ENCODE data around the gene KRT16. TPM values are rescaled to one million over a fixed set of nuclear protein-coding genes. Genes with fewer than 3 reads are reported as not detected.
"Not testable (repeated sequence)": the region's sequence is repeated elsewhere in the genome, so short reads cannot be mapped to it uniquely, and the experiment has no call there.

KRT16 gene
- total RNA-seq, 4 donors from 2014 or later: 0.79 TPM; not detected in 3

DNA sequence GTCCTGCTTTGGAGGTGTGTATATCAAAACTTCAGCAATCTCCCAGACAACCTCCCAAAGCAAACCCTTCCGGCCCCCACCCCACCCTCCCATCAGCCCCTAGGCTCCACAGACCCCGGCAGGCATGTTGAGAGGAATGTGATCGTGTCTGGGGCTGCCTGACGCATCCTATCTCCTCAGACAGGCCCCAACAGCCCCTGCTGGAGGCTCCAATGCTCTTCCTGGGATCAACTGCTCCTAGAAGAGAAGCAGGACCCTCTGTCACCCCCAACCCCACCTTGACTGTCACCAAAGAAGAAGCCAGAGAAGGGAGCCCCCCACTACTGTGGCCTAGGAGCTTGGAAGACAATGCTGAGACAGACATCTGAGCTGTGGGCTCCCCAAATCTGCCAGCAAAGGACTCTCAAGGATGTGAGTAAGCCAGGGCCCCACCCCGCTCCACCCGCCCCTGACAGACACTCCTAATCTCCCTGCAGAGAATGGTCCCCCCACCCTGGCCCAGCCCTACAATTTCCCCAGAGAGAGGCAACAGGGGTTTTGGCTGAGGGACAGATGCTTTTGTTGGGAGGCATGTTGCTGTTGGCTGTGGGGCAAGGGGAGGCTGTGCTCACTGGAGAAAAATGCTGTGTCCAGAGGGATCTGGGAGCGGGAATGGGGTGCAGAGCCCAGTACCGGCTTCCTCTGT, 24.3 kb downstream of the KRT16 start:
- TF ChIP-seq, protein P1, sequence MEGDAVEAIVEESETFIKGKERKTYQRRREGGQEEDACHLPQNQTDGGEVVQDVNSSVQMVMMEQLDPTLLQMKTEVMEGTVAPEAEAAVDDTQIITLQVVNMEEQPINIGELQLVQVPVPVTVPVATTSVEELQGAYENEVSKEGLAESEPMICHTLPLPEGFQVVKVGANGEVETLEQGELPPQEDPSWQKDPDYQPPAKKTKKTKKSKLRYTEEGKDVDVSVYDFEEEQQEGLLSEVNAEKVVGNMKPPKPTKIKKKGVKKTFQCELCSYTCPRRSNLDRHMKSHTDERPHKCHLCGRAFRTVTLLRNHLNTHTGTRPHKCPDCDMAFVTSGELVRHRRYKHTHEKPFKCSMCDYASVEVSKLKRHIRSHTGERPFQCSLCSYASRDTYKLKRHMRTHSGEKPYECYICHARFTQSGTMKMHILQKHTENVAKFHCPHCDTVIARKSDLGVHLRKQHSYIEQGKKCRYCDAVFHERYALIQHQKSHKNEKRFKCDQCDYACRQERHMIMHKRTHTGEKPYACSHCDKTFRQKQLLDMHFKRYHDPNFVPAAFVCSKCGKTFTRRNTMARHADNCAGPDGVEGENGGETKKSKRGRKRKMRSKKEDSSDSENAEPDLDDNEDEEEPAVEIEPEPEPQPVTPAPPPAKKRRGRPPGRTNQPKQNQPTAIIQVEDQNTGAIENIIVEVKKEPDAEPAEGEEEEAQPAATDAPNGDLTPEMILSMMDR (IDR thresholded peaks at IDR 0.05): no peak
- TF ChIP-seq POLR2A (IDR thresholded peaks at IDR 0.05) (no peak), POLR2AphosphoS5 (IDR thresholded peaks at IDR 0.05) (no peak), EP300 (IDR thresholded peaks at IDR 0.05; ENCODE audit: low read depth) (no peak)
- intact Hi-C loops (cut with DNase I; ENCODE audit: low total_unique reads): no loop called here
- Histone ChIP-seq H3K36me3 (no peaks in the 10 kb centered on the region), H3K4me1 (peaks cover 0 to 4% (median 2%) of the 10 kb centered on the region in 4 donors), H3K27me3 (no peaks in the 10 kb centered on the region), H3K4me3 (no peak overlapping the region), H3K27ac (no peak overlapping the region), H3K9me3 (no peaks in the 10 kb centered on the region)
- in situ Hi-C loops (cut with MboI; ENCODE audit: low pct_ligation_motif_present in 1 of 4, low pct_unique_long_range_greater_than_20kb in 1 of 4, low sequenced_read_pairs in 3 of 4): no loop called here
- no peak for DNase-seq
- WGBS, 2 donors (ENCODE audit: low coverage in 1 of 2): 72% methylated on average over 3 of the region's 8 CpGs; no CpG with 5 or more reads in 1 of the 2 donors

DNA sequence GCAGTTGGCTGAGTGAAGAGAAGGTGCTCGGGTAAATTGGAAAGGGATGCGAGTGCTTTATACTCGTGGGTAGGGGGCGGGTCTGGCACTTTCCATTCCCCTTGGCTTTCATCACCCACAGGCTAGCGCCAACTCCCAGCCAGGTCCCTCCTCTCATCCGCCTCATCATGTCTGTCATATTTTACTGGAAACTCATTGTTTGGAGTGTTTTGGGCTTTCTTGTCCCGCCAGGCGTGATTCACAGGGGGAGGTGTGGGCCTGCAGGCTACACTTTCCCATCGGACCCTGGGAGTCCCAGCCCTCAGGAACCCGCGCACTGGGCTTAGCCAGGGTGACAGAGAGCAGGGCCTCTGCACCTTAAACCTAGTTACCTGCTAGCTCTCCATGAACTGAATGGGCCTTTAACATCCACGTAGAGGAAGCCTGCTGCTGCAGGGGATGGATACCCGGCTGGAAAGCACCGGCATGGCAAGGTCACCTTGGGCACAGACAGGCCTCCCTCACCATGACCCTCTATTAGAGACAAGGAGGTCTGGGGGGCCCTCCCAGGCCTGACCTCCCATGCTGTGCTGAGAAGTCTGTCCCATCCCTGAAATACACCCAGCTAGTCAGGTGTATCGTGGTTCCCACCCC, 25.6 kb downstream of the KRT16 start, which contains the start of gene KRT14:
KRT14 (minus strand) TSS at position 33 of the 633 bp plus-strand sequence. CDS start 61 bp downstream, outside the sequence.
- Histone ChIP-seq H3K27me3 (no peaks in the 10 kb centered on the region), H3K36me3 (no peaks in the 10 kb centered on the region), H3K4me3 (no peak within 1 kb of the TSS), H3K4me1 (peaks cover 0 to 11% (median 4%) of the 10 kb centered on the region in 4 donors), H3K27ac (no peak within 1 kb of the TSS), H3K9me3 (no peaks in the 10 kb centered on the region)
- no peak for TF ChIP-seq EP300 (IDR thresholded peaks at IDR 0.05; ENCODE audit: low read depth)
- no peak for TF ChIP-seq POLR2A (IDR thresholded peaks at IDR 0.05)
- TF ChIP-seq, protein P1 (IDR thresholded peaks at IDR 0.05): no peak
- TF ChIP-seq POLR2AphosphoS5 (IDR thresholded peaks at IDR 0.05): no peak
- in situ Hi-C loops (cut with MboI; ENCODE audit: low pct_ligation_motif_present in 1 of 4, low pct_unique_long_range_greater_than_20kb in 1 of 4, low sequenced_read_pairs in 3 of 4) (no loop called here), intact Hi-C loops (cut with DNase I; ENCODE audit: low total_unique reads) (no loop called here)
- WGBS, 2 donors (ENCODE audit: low coverage in 1 of 2): 89% methylated on average over 14 of the region's 15 CpGs; no CpG with 5 or more reads in 1 of the 2 donors
- DNase-seq: no peak

DNA sequence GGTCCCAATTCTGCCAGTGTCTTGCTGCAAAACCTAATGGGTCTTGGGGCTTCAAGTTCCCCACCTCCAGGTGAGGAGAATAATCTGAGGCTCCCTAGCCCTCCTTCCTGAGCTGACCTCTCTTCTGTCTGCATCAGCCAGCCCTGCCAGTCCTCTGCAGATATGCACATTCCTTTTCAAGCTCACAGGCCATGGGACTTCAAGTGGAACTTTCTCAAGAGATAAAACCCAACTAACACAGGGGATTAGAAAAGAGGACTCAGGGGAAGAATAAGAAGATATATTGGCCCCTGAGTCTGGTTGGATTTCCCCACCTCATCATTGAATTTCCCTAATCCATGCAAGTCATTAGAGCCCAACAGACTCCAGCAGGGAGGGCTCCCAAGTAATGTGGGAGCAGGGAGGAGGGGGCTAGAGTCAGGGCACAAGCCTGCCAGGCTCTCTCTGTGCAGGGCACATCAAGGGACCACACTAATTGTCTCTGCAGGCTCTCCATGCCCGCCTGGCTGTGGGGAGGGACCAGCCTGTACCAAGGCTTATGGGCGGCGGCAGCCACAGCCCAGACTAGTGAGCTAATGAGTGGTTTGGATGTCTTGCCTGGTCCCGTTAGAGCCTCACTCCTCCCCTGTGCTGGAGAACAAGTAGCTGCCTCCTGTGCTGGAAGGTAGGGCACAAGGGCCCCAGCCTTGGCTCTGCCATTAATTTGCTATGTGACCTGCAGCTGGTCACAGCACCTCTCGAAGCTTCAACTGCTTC, 27.1 kb downstream of the KRT16 start:
- TF ChIP-seq, protein P1 (IDR thresholded peaks at IDR 0.05): no peak
- TF ChIP-seq POLR2AphosphoS5 (IDR thresholded peaks at IDR 0.05) (no peak), POLR2A (IDR thresholded peaks at IDR 0.05) (no peak), EP300 (IDR thresholded peaks at IDR 0.05; ENCODE audit: low read depth) (no peak)
- Histone ChIP-seq H3K36me3 (no peaks in the 10 kb centered on the region), H3K4me3 (no peak overlapping the region), H3K4me1 (peaks cover 0 to 11% (median 4%) of the 10 kb centered on the region in 4 donors), H3K9me3 (no peaks in the 10 kb centered on the region), H3K27ac (no peak overlapping the region), H3K27me3 (no peaks in the 10 kb centered on the region)
- no peak for DNase-seq
- in situ Hi-C loops (cut with MboI; ENCODE audit: low pct_ligation_motif_present in 1 of 4, low pct_unique_long_range_greater_than_20kb in 1 of 4, low sequenced_read_pairs in 3 of 4) (no loop called here), intact Hi-C loops (cut with DNase I; ENCODE audit: low total_unique reads) (no loop called here)
- WGBS, 2 donors (ENCODE audit: low coverage in 1 of 2): 69% methylated on average over 5 of the region's 5 CpGs; no CpG with 5 or more reads in 1 of the 2 donors

DNA sequence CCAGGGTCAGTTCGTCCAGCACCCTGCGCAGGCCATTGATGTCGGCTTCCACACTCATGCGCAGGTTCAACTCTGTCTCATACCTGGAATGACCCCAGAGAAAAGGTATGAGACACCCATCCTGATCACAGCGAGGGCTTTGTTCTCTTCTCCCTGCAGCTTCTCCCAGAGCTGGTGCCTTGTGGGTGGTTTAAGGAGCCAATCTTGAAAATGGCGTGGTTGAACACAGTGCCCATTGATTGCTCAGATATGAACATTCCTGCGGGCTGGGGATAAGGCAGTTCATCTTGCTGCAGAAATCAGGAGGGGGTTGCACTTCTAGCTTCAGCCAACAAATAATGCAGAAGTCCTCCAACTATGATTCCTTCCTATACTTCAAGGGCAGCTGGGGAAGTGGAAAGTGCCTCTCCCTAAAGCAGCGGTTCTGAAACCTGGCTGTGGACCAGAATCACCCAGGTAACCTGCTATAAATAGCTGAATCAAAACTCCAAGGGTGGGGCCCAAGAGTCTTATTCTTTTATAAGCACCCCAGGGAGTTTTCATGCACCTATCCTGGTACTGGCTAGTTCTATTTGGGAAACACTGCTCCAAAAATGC, 28.1 kb downstream of the KRT16 start:
- in situ Hi-C loops (cut with MboI; ENCODE audit: low pct_ligation_motif_present in 1 of 4, low pct_unique_long_range_greater_than_20kb in 1 of 4, low sequenced_read_pairs in 3 of 4); DNase-seq; H3K4me3 ChIP-seq; H3K9me3 ChIP-seq; H3K27ac ChIP-seq; H3K27me3 ChIP-seq; H3K36me3 ChIP-seq; intact Hi-C loops (cut with DNase I; ENCODE audit: low total_unique reads): not testable (repeated sequence)
- 0 to 78% methylated on average over 1 to 8 of the region's 8 CpGs for WGBS, 2 donors (ENCODE audit: low coverage in 1 of 2)
- peaks cover 0 to 11% (median 4%) of the 10 kb centered on the region in 4 donors for H3K4me1 ChIP-seq

Data from transverse colon (tissue), 4 donors.